IMR-90 (cell line): ENCODE data around the gene RABGGTA. TPM values are rescaled to one million over a fixed set of nuclear protein-coding genes. Genes with fewer than 3 reads are reported as not detected.

Experiments
- ATAC-seq: fragments of 200-7000 bp; cut with Tn5 transposase; 2 replicates; pipeline ENCODE4 v1.9.1; 2020; ENCODE audit warnings: low read depth, mild to moderate bottlenecking, moderate library complexity
- BruUV-seq: library from RNA; stranded (reverse); fragments of 400-500 nt; replicated peaks from 2 replicates; lab custom pipeline; 2021; lab: Mats Ljungman, UMichigan
- CTCF ChIA-PET: fragments of 300-600 bp; formaldehyde crosslinking; extraction: SDS; loops from one replicate; lab custom pipeline; 2021; ENCODE audit warnings: antibody characterized with exemption; lab: Yijun Ruan, JAX
- POLR2A ChIA-PET: fragments of 300-600 bp; sonication (Branson Sonifier 250); formaldehyde crosslinking; loops from one replicate; lab custom pipeline; 2022; ENCODE audit warnings: antibody characterized with exemption; ENCODE audit not compliant: unreplicated experiment; lab: Charles Lee
- DNase-seq: peaks from one replicate; pipeline ENCODE4 v3.0.0; 2013
- H2AFZ ChIP-seq: replicated peaks from 2 replicates; pipeline ENCODE3; 2013; ENCODE audit warnings: low read length, mild to moderate bottlenecking; ENCODE audit not compliant: poor library complexity
- H2AK5ac ChIP-seq: 2 replicates; pipeline ENCODE4 v1.6.1; 2013; ENCODE audit warnings: low read depth, low read length, inconsistent platforms
- H2AK9ac ChIP-seq: replicated peaks from 2 replicates; pipeline ENCODE3; 2013; ENCODE audit warnings: mild to moderate bottlenecking, low read depth, low read length, moderate library complexity; ENCODE audit not compliant: poor library complexity
- H2BK120ac ChIP-seq: 2 replicates; pipeline ENCODE4 v1.6.1; 2013; ENCODE audit warnings: low read depth, low read length, inconsistent platforms
- H2BK15ac ChIP-seq: 3 replicates; pipeline ENCODE4 v1.6.1; 2013; ENCODE audit warnings: low read depth, low read length, inconsistent platforms
- H2BK20ac ChIP-seq: 2 replicates; pipeline ENCODE4 v1.6.1; 2013; ENCODE audit warnings: low read depth, mild to moderate bottlenecking, inconsistent platforms, low read length, moderate library complexity
- H2BK5ac ChIP-seq: 2 replicates; pipeline ENCODE4 v1.6.1; 2013; ENCODE audit warnings: mild to moderate bottlenecking, low read depth, low read length, inconsistent platforms; ENCODE audit not compliant: poor library complexity, severe bottlenecking
- H3K14ac ChIP-seq: replicated peaks from 2 replicates; pipeline ENCODE4 v1.6.1; 2013; ENCODE audit warnings: low read depth, low read length, inconsistent platforms
- H3K18ac ChIP-seq: 2 replicates; pipeline ENCODE4 v1.6.1; 2013; ENCODE audit warnings: low read depth, low read length, control low read depth
- H3K23ac ChIP-seq: 2 replicates; pipeline ENCODE4 v1.6.1; 2013; ENCODE audit warnings: low read depth, low read length, inconsistent platforms
- H3K27ac ChIP-seq: 2 replicates; pipeline ENCODE4 v1.5.1; 2013; ENCODE audit warnings: mild to moderate bottlenecking, control low read depth, low read length; ENCODE audit not compliant: insufficient read depth
- H3K27me3 ChIP-seq: 2 replicates; pipeline ENCODE4 v1.6.1; 2013; ENCODE audit warnings: low read length; ENCODE audit not compliant: control insufficient read depth, insufficient read depth
- H3K36me3 ChIP-seq: 2 replicates; pipeline ENCODE4 v1.6.1; 2013; ENCODE audit warnings: low read length, mixed read lengths; ENCODE audit not compliant: control insufficient read depth, insufficient read depth
- H3K4ac ChIP-seq: 2 replicates; pipeline ENCODE4 v1.6.1; 2013; ENCODE audit warnings: low read depth, low read length, inconsistent platforms
- H3K4me1 ChIP-seq: 2 replicates; pipeline ENCODE4 v1.6.1; 2013; ENCODE audit warnings: low read length, mixed read lengths; ENCODE audit not compliant: control insufficient read depth, insufficient read depth
- H3K4me2 ChIP-seq: 2 replicates; pipeline ENCODE4 v1.6.1; 2013; ENCODE audit warnings: low read depth, mild to moderate bottlenecking, control low read depth, low read length, moderate library complexity
- H3K4me3 ChIP-seq: 2 replicates; pipeline ENCODE4 v1.5.1; 2013; ENCODE audit warnings: low read depth, mild to moderate bottlenecking, control low read depth, low read length, moderate library complexity; ENCODE audit not compliant: insufficient read depth
- H3K56ac ChIP-seq: 2 replicates; pipeline ENCODE4 v1.6.1; 2013; ENCODE audit warnings: low read length, inconsistent platforms; ENCODE audit not compliant: insufficient read depth; ENCODE audit errors: extremely low read depth
- H3K79me1 ChIP-seq, 2 experiments: 2 replicates each; pipeline ENCODE4 v1.6.1; 2013; ENCODE audit warnings: low read length in 2 of 2, inconsistent platforms in 1 of 2, low read depth in 1 of 2
- H3K9ac ChIP-seq: 2 replicates; pipeline ENCODE4 v1.6.1; 2013; ENCODE audit warnings: low read depth, low read length, control low read depth
- H3K9me1 ChIP-seq: 2 replicates; pipeline ENCODE4 v1.6.1; 2013; ENCODE audit warnings: low read length, inconsistent platforms; ENCODE audit not compliant: insufficient read depth
- H3K9me3 ChIP-seq: 2 replicates; pipeline ENCODE4 v1.6.1; 2013; ENCODE audit warnings: low read length; ENCODE audit not compliant: control insufficient read depth, insufficient read depth
- H4K20me1 ChIP-seq: 2 replicates; pipeline ENCODE4 v1.6.1; 2013; ENCODE audit warnings: low read length, inconsistent platforms; ENCODE audit not compliant: insufficient read depth
- H4K5ac ChIP-seq: 2 replicates; pipeline ENCODE4 v1.6.1; 2013; ENCODE audit warnings: mild to moderate bottlenecking, low read depth, low read length, control low read depth
- H4K8ac ChIP-seq, 2 experiments: 2 replicates each; pipeline ENCODE4 v1.6.1; 2013; ENCODE audit warnings: low read depth in 2 of 2, low read length in 2 of 2, control low read depth in 1 of 2, inconsistent platforms in 1 of 2
- H4K91ac ChIP-seq: 2 replicates; pipeline ENCODE4 v1.6.1; 2013; ENCODE audit warnings: low read depth, low read length, inconsistent platforms; ENCODE audit not compliant: insufficient read depth
- BHLHE40 ChIP-seq: fragments of 150-350 bp; IDR thresholded peaks from 2 replicates; pipeline ENCODE4 v1.6.1; 2016; ENCODE audit warnings: mild to moderate bottlenecking, low read depth, low read length
- CEBPB ChIP-seq: IDR thresholded peaks from 2 replicates; pipeline ENCODE4 v1.6.1; 2012; ENCODE audit warnings: low read depth, low read length, improper control_type of control experiment
- CHD1 ChIP-seq: IDR thresholded peaks from 2 replicates; pipeline ENCODE4 v1.6.1; 2012; ENCODE audit warnings: low read depth, low read length, improper control_type of control experiment
- CTCF ChIP-seq: conservative IDR thresholded peaks from 2 replicates; pipeline ENCODE4 v1.5.1; 2012; ENCODE audit warnings: mild to moderate bottlenecking, low read depth, low read length, improper control_type of control experiment
- ELK1 ChIP-seq: fragments of 150-350 bp; IDR thresholded peaks from 2 replicates; pipeline ENCODE4 v1.6.1; 2016; ENCODE audit warnings: low read depth, mild to moderate bottlenecking, low read length, moderate library complexity, borderline replicate concordance
- FOS ChIP-seq: fragments of 150-350 bp; IDR thresholded peaks from 2 replicates; pipeline ENCODE4 v1.6.1; 2016; ENCODE audit warnings: low read depth, low read length
- MAFK ChIP-seq: IDR thresholded peaks from 2 replicates; pipeline ENCODE4 v1.6.1; 2012; ENCODE audit warnings: low read depth, low read length, improper control_type of control experiment
- MAZ ChIP-seq: IDR thresholded peaks from 2 replicates; pipeline ENCODE4 v1.6.1; 2012; ENCODE audit warnings: low read depth, mild to moderate bottlenecking, low read length, improper control_type of control experiment, moderate library complexity, borderline replicate concordance
- MXI1 ChIP-seq: IDR thresholded peaks from 2 replicates; pipeline ENCODE4 v1.6.1; 2012; ENCODE audit warnings: low read depth, mild to moderate bottlenecking, low read length, moderate library complexity, borderline replicate concordance
- NFE2L2 ChIP-seq: fragments of 150-350 bp; IDR thresholded peaks from 2 replicates; pipeline ENCODE4 v1.6.1; 2016; ENCODE audit warnings: low read depth, mild to moderate bottlenecking, low read length
- POLR2A ChIP-seq: IDR thresholded peaks from 2 replicates; pipeline ENCODE4 v1.6.1; 2012; ENCODE audit warnings: mild to moderate bottlenecking, low read depth, low read length
- RAD21 ChIP-seq: IDR thresholded peaks from 2 replicates; pipeline ENCODE4 v1.6.1; 2012; ENCODE audit warnings: low read length, improper control_type of control experiment
- RCOR1 ChIP-seq: IDR thresholded peaks from 2 replicates; pipeline ENCODE4 v1.6.1; 2012; ENCODE audit warnings: mild to moderate bottlenecking, low read length, improper control_type of control experiment; ENCODE audit not compliant: insufficient replicate concordance
- RFX5 ChIP-seq: IDR thresholded peaks from 2 replicates; pipeline ENCODE4 v1.8.0; 2012; ENCODE audit warnings: low read depth, mild to moderate bottlenecking, low read length, moderate library complexity
- SMC3 ChIP-seq: fragments of 150-350 bp; IDR thresholded peaks from 2 replicates; pipeline ENCODE4 v1.6.1; 2016; ENCODE audit warnings: low read depth, mild to moderate bottlenecking, antibody characterized with exemption, low read length, moderate library complexity
- WGBS, 2 experiments: methylation state at CpG; one replicate each; pipeline versions ENCODE4 v1.1.5 to v1.1.7; 2013; ENCODE audit warnings: missing lambda C conversion rate in 2 of 2; ENCODE audit not compliant: insufficient read length in 1 of 2; ENCODE audit errors: extremely low coverage in 2 of 2; 5-methylcytosine and 5-hydroxymethylcytosine counted together
- dilution Hi-C: fragments of 300-500 bp; cut with HindIII; formaldehyde crosslinking; loops from one replicate; pipeline ENCODE4 v1.14.3; 2018; ENCODE audit warnings: low sequenced_read_pairs; ENCODE audit not compliant: unreplicated experiment
- in situ Hi-C: fragments of 300-500 bp; cut with MboI; formaldehyde crosslinking; loops from 3 replicates; pipeline ENCODE4 v1.14.3; 2019; ENCODE audit warnings: low sequenced_read_pairs, inconsistent platforms, mixed read lengths
- intact Hi-C: fragments of 100-400 bp; cut with micrococcal nuclease; formaldehyde crosslinking; loops from 2 replicates; pipeline ENCODE4 v1.10.0; 2022
- polyA plus RNA-seq, 3 experiments: library from polyadenylated mRNA; depleted of rRNA; stranded (reverse); fragments of >200 nt; gene quantifications; 2 replicates each; pipeline ENCODE4 v1.2.3, GENCODE V29; 2012; ENCODE audit warnings: low replicate concordance in 1 of 3
- total RNA-seq: library from RNA; depleted of rRNA; stranded (reverse); fragments of >200 nt; gene quantifications from 2 replicates; pipeline ENCODE4 v1.2.3, GENCODE V29; 2012

The RABGGTA gene
- total and polyA plus RNA-seq, 2 of the 4 experiments (the other 2 are of a cell fraction), result 25.6 to 55.6 TPM

GRCh38 chr14:24284501-24285035 is 13.2 kb upstream of the RABGGTA start:
- intact Hi-C loops (no loop called here), in situ Hi-C loops (no loop called here), dilution Hi-C loops (no loop called here)
- Histone ChIP-seq H3K36me3 (peaks cover 2% of the 10 kb centered on the region), H3K23ac (no peak overlapping the region), H3K79me1 (peaks cover 0 to 10% of the 10 kb centered on the region in 2 experiments; a peak in 2 of 4 replicates), H4K5ac (no peak overlapping the region), H2BK120ac (no peak overlapping the region), H3K56ac (no peak overlapping the region), H2AK9ac (no peak overlapping the region), H3K9ac (no peak overlapping the region), H3K4ac (no peak overlapping the region), H3K9me1 (no peaks in the 10 kb centered on the region; the same call in 1 of the 2 replicates), H3K27me3 (no peaks in the 10 kb centered on the region), H2BK5ac (no peak overlapping the region), H3K4me2 (no peak overlapping the region), H4K91ac (no peak overlapping the region), H4K8ac (no peak overlapping the region), H2AK5ac (no peak overlapping the region), H3K14ac (no peak overlapping the region), H3K4me3 (no peak overlapping the region), H2AFZ (no peak overlapping the region), H3K27ac (no peak overlapping the region), H3K9me3 (no peaks in the 10 kb centered on the region), H4K20me1 (no peaks in the 10 kb centered on the region; the same call in 1 of the 2 replicates), H3K18ac (no peak overlapping the region), H2BK15ac (no peak overlapping the region), H2BK20ac (no peak overlapping the region), H3K4me1 (no peaks in the 10 kb centered on the region)
- no TSS peak for BruUV-seq
- ChIA-PET POLR2A (no interaction called here), CTCF (no interaction called here)
- TF ChIP-seq ELK1 (no peak), RAD21 (no peak), BHLHE40 (no peak), RFX5 (no peak), SMC3 (no peak), FOS (no peak), MXI1 (no peak), POLR2A (no peak), MAZ (no peak), NFE2L2 (no peak), MAFK (no peak), RCOR1 (no peak), CEBPB (no peak), CTCF (no peak), CHD1 (no peak)
- WGBS, 2 experiments, result 75% methylated on average over 4 of the region's 11 CpGs; no CpG with 5 or more reads in 1 of the 2 experiments
- DNase-seq, result no peak
- ATAC-seq, result no peak
